HG03280 (cell line): ENCODE measurements around the gene TUBB2A.
"Not testable (repeated sequence)": the region's sequence is repeated elsewhere in the genome, so short reads cannot be mapped to it uniquely, and the experiment has no call there.

ENCODE experiments used
- ATAC-seq: cut with Tn5 transposase; IDR thresholded peaks from one replicate; pipeline ENCODE4 v1.9.1; 2021; ENCODE audit warnings: mild to moderate bottlenecking, moderate library complexity; ENCODE audit not compliant: unreplicated experiment

The TUBB2A gene

DNA sequence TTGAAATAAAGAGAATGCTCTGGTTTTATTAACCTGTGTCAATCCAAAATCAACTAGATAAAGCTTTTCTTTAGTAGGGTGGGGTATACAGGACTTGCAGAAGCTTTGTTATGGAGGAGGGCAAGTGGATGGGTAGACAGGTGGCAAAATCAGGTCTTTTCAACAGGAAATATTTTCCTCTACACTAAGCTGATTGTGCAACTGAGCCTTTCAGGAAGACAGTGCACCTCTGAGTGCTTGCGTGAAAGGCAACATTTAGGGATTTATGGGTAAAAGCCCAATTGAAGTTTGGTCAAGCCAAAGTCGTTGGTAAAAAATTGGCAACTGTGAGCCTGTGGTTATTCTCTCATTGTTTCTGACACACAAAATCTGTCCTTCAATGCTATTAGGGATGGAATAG is 23.8 kb upstream of the TUBB2A start:
- ATAC-seq, result no peak

- not testable (repeated sequence) for ATAC-seq
Measured at GRCh38 chr6:3179945-3180344, 22.6 kb upstream of the TUBB2A start.

DNA sequence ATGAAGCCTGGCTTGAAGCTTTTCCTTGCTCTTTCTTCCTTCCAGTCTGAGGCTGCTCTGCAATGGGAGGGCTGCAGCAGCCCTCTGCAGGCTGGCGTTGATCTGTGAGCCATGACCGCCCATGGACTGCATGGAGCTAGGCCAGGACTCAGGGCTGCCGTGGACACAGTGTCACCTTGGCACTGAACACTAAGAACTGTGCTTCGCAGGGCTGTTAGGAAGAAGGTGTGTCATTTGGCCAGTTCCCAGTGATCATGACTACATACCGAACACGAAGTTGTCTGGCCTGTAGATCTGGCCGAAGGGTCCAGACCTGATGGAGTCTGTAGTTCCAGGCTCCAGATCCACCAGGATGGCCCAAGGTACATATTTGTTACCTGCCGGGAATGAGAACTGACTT is 21.3 kb upstream of the TUBB2A start:
- not testable (repeated sequence) for ATAC-seq

DNA sequence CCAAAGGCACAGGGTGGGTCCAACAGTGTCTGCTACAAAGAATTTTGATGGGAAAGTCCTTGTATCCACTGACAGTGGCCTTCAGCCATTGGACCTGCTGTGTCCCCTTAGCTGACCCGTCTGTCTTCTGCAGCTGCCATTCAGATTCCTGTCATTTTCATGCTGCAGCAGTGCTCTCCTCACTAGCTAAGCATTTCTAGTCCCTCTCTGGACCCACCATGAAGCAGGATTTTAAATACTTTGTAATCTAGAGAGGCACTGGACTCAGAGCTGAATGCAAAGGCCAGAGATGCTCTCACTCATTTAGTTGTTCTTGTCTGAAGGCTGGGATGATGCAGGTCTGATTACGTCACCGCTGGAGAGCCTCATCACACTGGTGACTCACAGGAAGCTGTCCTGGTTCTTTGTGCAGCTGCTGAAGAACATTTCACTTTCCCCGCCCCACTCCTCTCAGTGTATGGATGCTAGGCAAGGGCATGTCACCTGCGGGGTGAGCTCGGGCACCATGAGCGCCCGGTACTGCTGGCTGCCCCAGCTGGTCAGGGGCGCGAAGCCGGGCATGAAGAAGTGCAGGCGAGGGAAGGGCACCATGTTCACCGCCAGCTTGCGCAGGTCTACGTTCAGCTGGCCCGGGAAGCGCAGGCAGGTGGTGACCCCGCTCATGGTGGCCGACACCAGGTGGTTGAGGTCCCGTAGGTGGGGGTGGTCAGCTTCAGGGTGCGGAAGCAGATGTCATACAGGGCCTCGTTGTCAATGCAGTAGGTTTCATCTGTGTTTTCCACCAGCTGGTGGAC is 19.4 kb upstream of the TUBB2A start:
- no peak for ATAC-seq

DNA sequence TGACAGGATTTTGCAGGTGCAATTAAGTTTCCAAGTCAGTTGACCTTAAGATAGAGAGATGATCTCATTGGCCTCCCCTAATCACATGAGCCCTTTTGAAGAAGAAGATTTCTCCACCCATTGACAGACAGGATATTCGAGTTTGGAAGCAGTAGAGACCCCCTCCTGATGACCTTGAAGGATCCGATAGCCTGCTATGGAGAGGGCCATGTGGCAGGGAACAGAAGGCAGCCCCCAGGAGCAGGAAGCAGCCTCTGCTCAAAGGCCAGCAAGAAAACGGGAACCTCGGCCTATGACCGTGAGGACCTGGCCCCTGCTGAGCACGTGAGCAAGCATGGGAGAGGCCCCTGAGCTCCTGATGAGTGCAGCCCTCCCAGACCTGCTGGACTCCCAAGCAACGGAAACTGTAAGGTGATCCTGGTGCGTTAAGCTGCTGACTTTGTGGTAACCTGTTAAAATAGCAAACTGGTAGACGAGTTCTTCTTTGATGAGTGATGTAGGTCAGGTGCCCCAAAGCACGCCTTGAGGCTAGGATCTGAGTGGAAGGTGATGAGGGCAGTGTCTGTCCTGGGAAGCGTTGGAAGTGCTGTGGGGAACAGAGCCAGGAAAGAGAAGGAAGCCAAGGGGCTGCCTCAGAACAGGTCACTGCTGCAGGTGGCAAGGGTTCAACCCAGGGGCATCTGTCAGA is 18.5 kb upstream of the TUBB2A start:
- no peak for ATAC-seq

GRCh38 chr6:3173636-3174089 is 16.3 kb upstream of the TUBB2A start:
- not testable (repeated sequence) for ATAC-seq

DNA sequence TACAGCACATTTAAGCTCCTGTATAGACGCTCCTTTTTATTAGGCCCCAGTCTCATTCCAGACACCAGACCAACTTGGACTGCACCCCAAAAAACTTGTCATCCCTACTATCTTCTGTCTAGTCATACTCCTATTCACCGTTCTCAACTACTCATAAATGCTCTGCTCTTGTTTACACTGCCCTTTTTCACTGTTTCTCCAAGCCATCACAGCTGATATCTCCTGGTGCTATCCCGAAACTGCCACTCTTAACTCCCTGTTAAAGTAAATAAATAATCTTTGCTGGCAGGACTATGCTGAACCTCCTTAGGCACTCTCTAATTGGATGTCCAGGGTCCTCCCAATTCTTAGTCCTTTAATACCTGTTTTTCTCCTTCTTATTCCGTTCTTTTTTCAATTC is 15.4 kb upstream of the TUBB2A start:
- ATAC-seq, result not testable (repeated sequence)

DNA sequence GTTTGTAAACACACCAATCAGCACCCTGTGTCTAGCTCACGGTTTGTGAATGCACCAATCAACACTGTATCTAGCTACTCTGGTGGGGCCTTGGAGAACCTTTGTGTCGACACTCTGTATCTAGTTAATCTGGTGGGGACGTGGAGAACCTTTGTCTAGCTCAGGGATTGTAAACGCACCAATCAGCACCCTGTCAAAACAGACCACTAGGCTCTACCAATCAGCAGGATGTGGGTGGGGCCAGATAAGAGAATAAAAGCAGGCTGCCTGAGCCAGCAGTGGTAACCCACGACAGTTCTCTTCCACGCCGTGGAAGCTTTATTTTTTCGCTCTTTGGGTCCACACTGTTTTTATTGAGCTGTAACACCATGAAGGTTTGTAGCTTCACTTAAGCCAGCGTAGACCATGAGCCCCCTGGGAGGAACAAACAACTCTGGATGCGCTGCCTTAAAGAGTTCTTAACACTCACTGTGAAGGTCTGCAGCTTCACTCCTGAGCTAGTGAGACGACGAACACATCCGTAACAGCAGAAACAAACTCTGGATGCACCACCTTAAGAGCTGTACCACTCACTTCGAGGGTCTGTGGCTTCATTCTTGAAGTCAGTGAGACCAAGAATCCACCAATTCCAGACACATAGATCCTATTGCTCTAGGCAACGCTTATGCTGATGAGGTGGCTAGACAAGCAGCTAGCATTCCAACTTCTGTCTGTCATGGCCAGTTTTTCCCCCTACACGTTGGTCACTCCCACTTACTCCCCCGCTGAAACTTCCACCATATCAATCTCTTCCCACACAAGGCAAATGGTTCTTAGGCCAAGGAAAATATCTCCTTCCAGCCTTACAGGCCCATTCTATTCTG is 14.2 kb upstream of the TUBB2A start:
- ATAC-seq, result not testable (repeated sequence)

- not testable (repeated sequence) for ATAC-seq
Measured at GRCh38 chr6:3170676-3171075, 13.3 kb upstream of the TUBB2A start.

DNA sequence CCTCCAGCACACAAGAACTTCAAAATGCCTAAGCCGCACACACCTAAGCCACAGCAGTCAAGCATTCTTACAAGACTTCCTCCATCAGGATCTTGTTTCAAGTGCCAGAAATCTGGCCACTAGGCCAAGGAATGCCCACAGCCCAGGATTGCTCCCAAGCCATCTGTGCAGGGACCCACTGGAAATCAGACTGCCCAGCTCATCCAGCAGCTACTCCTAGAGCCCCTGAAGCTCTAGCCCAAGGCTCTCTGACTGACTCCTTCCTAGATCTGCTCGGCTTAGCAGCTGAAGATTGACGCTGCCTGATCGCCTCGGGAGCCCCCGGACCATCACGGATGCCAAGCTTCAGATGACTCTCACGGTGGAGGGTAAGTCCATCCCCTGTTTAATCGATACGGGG is 10.7 kb upstream of the TUBB2A start:
- not testable (repeated sequence) for ATAC-seq

GRCh38 chr6:3166535-3167225 is 9.3 kb upstream of the TUBB2A start:
- not testable (repeated sequence) for ATAC-seq

DNA sequence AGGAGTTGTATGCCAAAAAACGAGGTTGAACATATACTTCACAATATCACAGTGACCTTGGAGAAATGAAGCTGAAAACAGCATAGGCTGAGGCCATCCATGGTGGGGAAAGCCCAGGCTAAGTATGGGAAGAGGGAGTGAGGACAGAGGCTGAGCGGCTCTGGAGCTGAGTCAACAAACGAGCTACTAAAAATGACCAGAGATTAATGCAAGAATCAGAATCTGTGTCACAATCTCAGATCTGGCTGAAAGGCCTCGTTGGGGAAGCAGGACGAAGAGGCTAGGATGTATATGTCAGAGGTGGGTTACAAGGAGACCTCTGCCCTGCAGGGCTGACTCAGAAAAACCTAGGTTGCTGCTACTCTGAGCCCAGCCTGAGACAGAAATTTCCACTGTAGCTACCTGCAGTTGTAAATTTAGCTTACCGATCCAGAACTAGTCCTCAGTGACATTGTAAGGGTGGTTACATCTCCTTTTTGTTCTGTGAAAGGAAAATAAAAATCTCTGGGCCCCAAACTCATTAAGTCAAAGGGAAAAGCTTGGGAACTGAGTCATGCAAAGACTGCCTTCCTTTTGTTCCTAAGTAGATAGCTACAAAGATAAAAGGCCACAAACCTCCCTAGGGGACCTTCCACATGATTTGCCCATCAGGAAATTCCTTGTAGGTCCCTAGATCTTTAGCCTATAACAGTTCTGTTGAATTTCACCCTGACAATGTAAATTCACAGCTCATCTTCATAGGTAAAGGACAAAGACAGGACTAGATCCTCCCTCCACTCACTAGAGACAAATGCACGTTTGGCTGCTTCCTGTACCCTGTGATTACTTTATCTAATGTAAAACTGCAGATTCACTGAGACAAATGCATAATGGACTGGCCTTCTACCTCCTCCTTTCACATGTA is 8.5 kb upstream of the TUBB2A start:
- no peak for ATAC-seq

DNA sequence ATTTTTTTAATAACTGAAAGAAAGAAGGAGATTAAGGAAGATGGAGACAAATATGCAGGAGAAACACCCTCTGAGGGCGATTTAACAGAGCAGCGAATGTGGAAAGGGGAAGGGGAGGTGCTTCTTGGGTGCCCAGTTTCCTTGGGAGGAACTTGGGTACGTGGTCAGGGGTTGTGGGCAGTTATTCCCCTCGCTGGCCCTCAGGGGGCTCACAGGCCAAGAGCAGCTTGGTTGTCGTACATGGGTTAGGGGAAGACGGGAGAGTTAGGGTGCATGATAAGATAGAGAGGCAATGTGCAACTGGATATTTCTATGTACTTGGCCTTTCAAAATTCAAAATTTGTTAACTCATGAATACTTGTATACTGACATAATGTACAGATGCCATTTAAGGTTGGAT is 7.0 kb upstream of the TUBB2A start:
- no peak for ATAC-seq

DNA sequence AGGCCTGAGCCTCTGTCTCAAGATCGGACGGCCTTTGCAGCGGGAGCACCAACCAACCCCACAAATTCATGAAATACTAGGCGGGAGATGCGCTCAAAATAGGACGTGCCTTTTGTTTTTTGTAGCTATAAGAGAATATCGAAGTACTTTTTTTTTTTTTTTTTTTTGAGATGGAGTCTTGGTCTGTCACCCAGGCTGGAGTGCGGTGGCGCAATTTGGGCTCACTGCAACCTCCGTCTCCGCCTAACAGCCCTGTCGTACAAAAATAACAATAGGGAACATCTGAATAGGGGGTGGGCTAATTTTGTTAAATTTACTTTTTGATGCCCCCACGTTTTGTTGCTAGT is 5.9 kb upstream of the TUBB2A start:
- no peak for ATAC-seq

- peak; percentile 50 for ATAC-seq
Measured at GRCh38 chr6:3162565-3163247, 5.4 kb upstream of the TUBB2A start.

GRCh38 chr6:3162067-3162497 is 4.7 kb upstream of the TUBB2A start:
- no peak for ATAC-seq

- ATAC-seq, result no peak
Measured at GRCh38 chr6:3159805-3160781, 2.7 kb upstream of the TUBB2A start.
